ENCODE results near the gene RANBP10. TPM values are rescaled to one million over a fixed set of nuclear protein-coding genes. Genes with fewer than 3 reads are reported as not detected.

RANBP10 gene
- total and polyA plus RNA-seq, 10 of the 15 experiments (the other 5 are each of a cell fraction or from before 2014, with no cell fraction given) = 1.2 to 20.4 (median 10.8) TPM

DNA sequence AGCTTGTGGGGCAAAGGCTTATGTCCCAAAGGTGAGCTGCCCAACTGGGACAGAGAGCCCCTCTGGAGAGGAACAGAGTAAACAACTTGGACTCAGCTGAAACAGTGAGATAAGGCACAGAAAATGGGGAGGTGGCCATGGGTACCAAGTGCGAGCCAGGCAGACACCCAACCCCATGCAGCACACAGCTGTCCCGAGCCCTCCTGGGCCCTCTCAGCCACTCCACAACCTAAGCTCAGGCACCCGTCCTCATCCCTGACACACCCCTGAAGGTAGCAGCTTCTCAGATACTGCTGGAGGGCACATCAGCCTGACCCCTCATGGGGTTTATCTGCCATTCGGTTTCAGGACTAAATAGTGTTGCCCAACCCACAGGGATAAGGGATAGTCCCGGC lies 82.5 kb downstream of the RANBP10 start:
- H3K79me2 ChIP-seq (ENCODE audit: control insufficient read depth, insufficient read depth, low read length) = peaks cover 9% of the 10 kb centered on the region
- SMC1A ChIA-PET (ENCODE audit: uncharacterized antibody, unreplicated experiment) = interaction anchor here (0.6 to 1.3 kb wide), 3 partner anchors 12 to 83 kb away, joined by 3 to 5 read pairs (median 3); partner anchors contain the start of genes RANBP10 and TSNAXIP1
- no peaks in the 10 kb centered on the region for H3K27me3 ChIP-seq (replicated peaks in 1 of 2; ENCODE audit: control insufficient read depth in 2 of 2, insufficient read depth in 2 of 2, low read length in 1 of 2)
- H2AFZ ChIP-seq (ENCODE audit: control insufficient read depth, low read depth, low read length) = no peak overlapping the region
- in situ Hi-C loops (cut with MboI) (no loop called here), intact Hi-C loops (cut with micrococcal nuclease; ENCODE audit: unreplicated experiment) (no loop called here)
- no peak overlapping the region for H3K9ac ChIP-seq (ENCODE audit: control insufficient read depth, insufficient read depth, low read length)
- H3K36me3 ChIP-seq (ENCODE audit: control insufficient read depth in 2 of 2, insufficient read depth in 2 of 2, low read length in 1 of 2) = peaks cover 5 to 18% of the 10 kb centered on the region in 2 experiments; a peak in 3 of 4 replicates
- CTCF ChIA-PET = interaction anchor here (0.9 kb wide), 1 partner anchor 51 kb away, joined by 3 read pairs; no protein-coding TSS in a partner anchor
- no peak overlapping the region for H3K4me3 ChIP-seq
- peaks cover 5% of the 10 kb centered on the region; the same call in 1 of the 2 replicates for H3K4me1 ChIP-seq (ENCODE audit: control insufficient read depth, insufficient read depth, low read length)
- BruUV-seq (replicated peaks) = no TSS peak
- DNase-seq (ENCODE audit: low read depth, low spot score) (no peak), ATAC-seq (no peak), FAIRE-seq (no peak)
- no peaks in the 10 kb centered on the region for H4K20me1 ChIP-seq (ENCODE audit: control insufficient read depth, insufficient read depth)
- no peak overlapping the region for H3K27ac ChIP-seq (ENCODE audit: control insufficient read depth, insufficient read depth)
- RAD21 ChIA-PET (ENCODE audit: unreplicated experiment) = no interaction called here
- H3K4me2 ChIP-seq (ENCODE audit: control insufficient read depth, insufficient read depth) = no peak overlapping the region
- H3K9me3 ChIP-seq (replicated peaks; ENCODE audit: control insufficient read depth, insufficient read depth, low read length) = no peaks in the 10 kb centered on the region
- POLR2A ChIA-PET = no interaction called here
- 98% methylated on average over 5 of the region's 5 CpGs for WGBS (ENCODE audit: insufficient coverage, insufficient replicate concordance, low lambda C conversion rate, missing lambda C conversion rate)
- TF ChIP-seq STAT3 (IDR thresholded peaks at IDR 0.05; ENCODE audit: low read depth, low read length) = no peak
- no peak for TF ChIP-seq CBFB (IDR thresholded peaks at IDR 0.05; ENCODE audit: low read depth)
- no peak for TF ChIP-seq TARDBP (IDR thresholded peaks at IDR 0.05; ENCODE audit: borderline replicate concordance)
- no peak for TF ChIP-seq PML (IDR thresholded peaks at IDR 0.05; ENCODE audit: low read length)
- no peak for TF ChIP-seq NRF1 (conservative IDR thresholded peaks at IDR 0.05; ENCODE audit: low read depth, low read length)
- no peak for TF ChIP-seq CEBPB (IDR thresholded peaks at IDR 0.05; ENCODE audit: borderline replicate concordance in 1 of 2, low read depth in 2 of 2, low read length in 2 of 2)

GRCh38 chr16:67723151-67723910 lies 83.0 kb downstream of the RANBP10 start:
- intact Hi-C loops (cut with micrococcal nuclease; ENCODE audit: unreplicated experiment) = no loop called here
- no peak for FAIRE-seq
- Histone ChIP-seq H3K4me1 (ENCODE audit: control insufficient read depth, insufficient read depth, low read length) (peaks cover 5% of the 10 kb centered on the region; the same call in 1 of the 2 replicates), H3K9me3 (replicated peaks; ENCODE audit: control insufficient read depth, insufficient read depth, low read length) (no peaks in the 10 kb centered on the region), H3K27me3 (replicated peaks in 1 of 2; ENCODE audit: control insufficient read depth in 2 of 2, insufficient read depth in 2 of 2, low read length in 1 of 2) (no peaks in the 10 kb centered on the region), H4K20me1 (ENCODE audit: control insufficient read depth, insufficient read depth) (no peaks in the 10 kb centered on the region), H3K27ac (ENCODE audit: control insufficient read depth, insufficient read depth) (no peak overlapping the region), H3K36me3 (ENCODE audit: control insufficient read depth in 2 of 2, insufficient read depth in 2 of 2, low read length in 1 of 2) (peaks cover 3 to 16% of the 10 kb centered on the region in 2 experiments; a peak in 3 of 4 replicates), H3K4me2 (ENCODE audit: control insufficient read depth, insufficient read depth) (no peak overlapping the region), H3K79me2 (ENCODE audit: control insufficient read depth, insufficient read depth, low read length) (peaks cover 14% of the 10 kb centered on the region), H3K4me3 (no peak overlapping the region), H2AFZ (ENCODE audit: control insufficient read depth, low read depth, low read length) (no peak overlapping the region), H3K9ac (ENCODE audit: control insufficient read depth, insufficient read depth, low read length) (no peak overlapping the region)
- BruUV-seq (replicated peaks) = no TSS peak
- ATAC-seq = no peak
- TF ChIP-seq SREBF2 (IDR thresholded peaks at IDR 0.05; ENCODE audit: low read length) (no peak), RB1 (IDR thresholded peaks at IDR 0.05; ENCODE audit: borderline replicate concordance) (no peak), ZZZ3 (IDR thresholded peaks at IDR 0.05; ENCODE audit: control insufficient read depth, insufficient read length, low read depth) (no peak), BCLAF1 (IDR thresholded peaks at IDR 0.05) (no peak)
- TF ChIP-seq, protein P1, sequence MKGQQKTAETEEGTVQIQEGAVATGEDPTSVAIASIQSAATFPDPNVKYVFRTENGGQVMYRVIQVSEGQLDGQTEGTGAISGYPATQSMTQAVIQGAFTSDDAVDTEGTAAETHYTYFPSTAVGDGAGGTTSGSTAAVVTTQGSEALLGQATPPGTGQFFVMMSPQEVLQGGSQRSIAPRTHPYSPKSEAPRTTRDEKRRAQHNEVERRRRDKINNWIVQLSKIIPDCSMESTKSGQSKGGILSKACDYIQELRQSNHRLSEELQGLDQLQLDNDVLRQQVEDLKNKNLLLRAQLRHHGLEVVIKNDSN (IDR thresholded peaks at IDR 0.05; ENCODE audit: borderline replicate concordance, extremely low read length, insufficient read depth, low read depth, low read length) = no peak
- ChIA-PET RAD21 (ENCODE audit: unreplicated experiment) (no interaction called here), POLR2A (no interaction called here), CTCF (no interaction called here), SMC1A (ENCODE audit: uncharacterized antibody, unreplicated experiment) (interaction anchor here (0.6 to 1.3 kb wide), 3 partner anchors 12 to 83 kb away, joined by 3 to 5 read pairs (median 3); partner anchors contain the start of genes RANBP10 and TSNAXIP1)
- in situ Hi-C loops (cut with MboI) = no loop called here
- no peak for DNase-seq (ENCODE audit: low read depth, low spot score)
- WGBS (ENCODE audit: insufficient coverage, insufficient replicate concordance, low lambda C conversion rate, missing lambda C conversion rate) = 95% methylated on average over 5 of the region's 5 CpGs
